ENCODE data around the gene NRCAM. TPM values are rescaled to one million over a fixed set of nuclear protein-coding genes. Genes with fewer than 3 reads are reported as not detected.

The NRCAM gene
- total and polyA plus RNA-seq, 3 experiments from 2014 or later, result 0.27 to 1.1 (median 0.74) TPM

Other genes with a start within 250 kb of the NRCAM start
- 10 to 100 TPM; 16.3 to 17.9 TPM for gene PNPLA8, start 69.7 kb upstream of the NRCAM start, total RNA-seq
- gene PNPLA8, start 69.7 kb upstream of the NRCAM start, polyA plus RNA-seq, result 29.7 TPM
- gene THAP5, start 113.3 kb upstream of the NRCAM start, total RNA-seq, result 10 to 100 TPM; 36.8 to 40.9 TPM
- gene THAP5, start 113.3 kb upstream of the NRCAM start, polyA plus RNA-seq, result 27.9 TPM
- gene DNAJB9, start 113.4 kb upstream of the NRCAM start, total RNA-seq, result 10 to 100 TPM; 10.1 to 12.0 TPM
- gene DNAJB9, start 113.4 kb upstream of the NRCAM start, polyA plus RNA-seq, result 37.5 TPM

All from CD8-positive, alpha-beta memory T cell (primary cell).